GM21825 (cell line): Measurements from ENCODE around the gene NISCH.

Experiments
- ATAC-seq: cut with Tn5 transposase; IDR thresholded peaks from one replicate; pipeline ENCODE4 v1.9.1; 2021; ENCODE audit warnings: mild to moderate bottlenecking, moderate library complexity; ENCODE audit not compliant: unreplicated experiment

Gene NISCH

GRCh38 chr3:52470920-52471319 is 15.5 kb downstream of the NISCH start:
- ATAC-seq = no peak

- ATAC-seq = no peak
Measured at GRCh38 chr3:52471371-52472238, 16.2 kb downstream of the NISCH start.

GRCh38 chr3:52472239-52473000 is 17.0 kb downstream of the NISCH start:
- no peak for ATAC-seq

- no peak for ATAC-seq
Measured at GRCh38 chr3:52473026-52473425, 17.6 kb downstream of the NISCH start.

- no peak for ATAC-seq
Measured at GRCh38 chr3:52477076-52477795, 21.8 kb downstream of the NISCH start.

GRCh38 chr3:52477796-52478095 is 22.3 kb downstream of the NISCH start:
- ATAC-seq = no peak

- no peak for ATAC-seq
Measured at GRCh38 chr3:52479037-52479876, 23.9 kb downstream of the NISCH start.

- no peak for ATAC-seq
Measured at GRCh38 chr3:52479877-52480575, 24.6 kb downstream of the NISCH start.

- no peak for ATAC-seq
Measured at GRCh38 chr3:52480768-52481715, 25.6 kb downstream of the NISCH start.

GRCh38 chr3:52481819-52482521 is 26.6 kb downstream of the NISCH start:
- ATAC-seq = no peak

- no peak for ATAC-seq
Measured at GRCh38 chr3:52483081-52483480, 27.7 kb downstream of the NISCH start.

GRCh38 chr3:52483577-52484381 is 28.4 kb downstream of the NISCH start:
- no peak for ATAC-seq

- no peak for ATAC-seq
Measured at GRCh38 chr3:52484680-52485461, 29.5 kb downstream of the NISCH start.

GRCh38 chr3:52487050-52487787 is 31.8 kb downstream of the NISCH start:
- no peak for ATAC-seq

- ATAC-seq = no peak
Measured at GRCh38 chr3:52487788-52488691, 32.6 kb downstream of the NISCH start.
